Upper lobe of left lung (tissue), 6 donors: ENCODE data around the gene RIMS4. TPM values are rescaled to one million over a fixed set of nuclear protein-coding genes. Genes with fewer than 3 reads are reported as not detected.

Experiments used
- ATAC-seq, 2 donors: fragments of 200-7000 bp; cut with Tn5 transposase; one replicate each; pipeline ENCODE4 v1.9.1; 2022; ENCODE audit warnings: mild to moderate bottlenecking in 2 of 2, moderate library complexity in 2 of 2; ENCODE audit not compliant: low FRiP score in 2 of 2
- DNase-seq, 2 donors: peaks; one replicate each; pipeline ENCODE4 v3.0.0-alpha.2; 2019 to 2020
- H3K27ac ChIP-seq, 4 donors: fragments of 200-600 bp; sonication (generic); one replicate each; pipeline ENCODE4 v1.5.1; 2016 to 2019
- H3K27me3 ChIP-seq, 4 donors: fragments of 200-600 bp; sonication (generic); one replicate each; pipeline ENCODE4 v1.5.1; 2017 to 2019
- H3K36me3 ChIP-seq, 4 donors: fragments of 200-600 bp; sonication (generic); one replicate each; pipeline ENCODE4 v1.5.1; 2016 to 2019
- H3K4me1 ChIP-seq, 4 donors: fragments of 200-600 bp; sonication (generic); one replicate each; pipeline ENCODE4 v1.5.1; 2018 to 2019
- H3K4me3 ChIP-seq, 4 donors: fragments of 200-600 bp; sonication (generic); one replicate each; pipeline ENCODE4 v1.5.1; 2017 to 2019; ENCODE audit warnings: mild to moderate bottlenecking in 2 of 4, moderate library complexity in 1 of 4
- H3K9me3 ChIP-seq, 4 donors: fragments of 200-600 bp; sonication (generic); one replicate each; pipeline ENCODE4 v1.5.1; 2018 to 2019
- CTCF ChIP-seq, 6 experiments: fragments of 450-650 bp in 4 of 6; fragments of 200-600 bp in 2 of 6; sonication (generic) in 2 of 6; IDR thresholded peaks; one replicate each; pipeline ENCODE4 v1.5.1; 2016 to 2019; ENCODE audit warnings: antibody characterized with exemption in 6 of 6
- EP300 ChIP-seq, 4 donors: sonication (generic); formaldehyde crosslinking; IDR thresholded peaks; one replicate each; pipeline ENCODE4 v1.5.1; 2017; ENCODE audit warnings: antibody characterized with exemption in 4 of 4, control low read depth in 2 of 4
- POLR2A ChIP-seq, 4 donors: fragments of 450-650 bp; IDR thresholded peaks; one replicate each; pipeline ENCODE4 v1.5.1; 2016 to 2017; ENCODE audit warnings: antibody characterized with exemption in 4 of 4, mild to moderate bottlenecking in 2 of 4
- POLR2AphosphoS5 ChIP-seq, 2 donors: sonication (generic); formaldehyde crosslinking; IDR thresholded peaks; one replicate each; pipeline ENCODE4 v1.5.1; 2017; ENCODE audit warnings: antibody characterized with exemption in 2 of 2
- WGBS, 2 donors: methylation state at CpG; one replicate each; pipeline ENCODE4 v1.1.5; 2017 to 2018; 5-methylcytosine and 5-hydroxymethylcytosine counted together
- total RNA-seq, 6 donors: library from RNA; depleted of rRNA in 4 of 6; stranded (reverse); fragments of >200 nt in 4 of 6; gene quantifications; one replicate each; pipeline versions ENCODE4 v1.1.0 to v1.2.1, GENCODE V29; 2016 to 2021
- donor health status: DM: no; HTN: no; CAD: no; lungs with moderate emphysema.
- donor health status: DM: no; HTN: yes; CAD: no; lungs with severe emphysema.

The RIMS4 gene
- total RNA-seq, 6 donors from 2014 or later: 1.0 to 2.2 (median 2.1) TPM

GRCh38 chr20:44799691-44800090 lies 10.7 kb downstream of the RIMS4 start:
- ATAC-seq (no peak), DNase-seq (no peak)
- no peak for TF ChIP-seq POLR2A (IDR thresholded peaks at IDR 0.05)
- no peak for TF ChIP-seq EP300 (IDR thresholded peaks at IDR 0.05)
- no peak for TF ChIP-seq POLR2AphosphoS5 (IDR thresholded peaks at IDR 0.05)
- TF ChIP-seq CTCF (IDR thresholded peaks at IDR 0.05): no peak
- Histone ChIP-seq H3K27me3 (no peaks in the 10 kb centered on the region), H3K27ac (no peak overlapping the region), H3K4me3 (no peak overlapping the region), H3K9me3 (no peaks in the 10 kb centered on the region), H3K4me1 (no peaks in the 10 kb centered on the region), H3K36me3 (no peaks in the 10 kb centered on the region)
- WGBS, 2 donors: 80 to 90% methylated on average over 5 of the region's 5 CpGs

- no peak overlapping the region for H3K4me3 ChIP-seq
- ATAC-seq: no peak
- no peak for DNase-seq
- no peak overlapping the region for H3K27ac ChIP-seq
- no peaks in the 10 kb centered on the region for H3K4me1 ChIP-seq
- 96 to 98% methylated on average over 3 of the region's 3 CpGs for WGBS, 2 donors
- no peaks in the 10 kb centered on the region for H3K9me3 ChIP-seq
- no peak for TF ChIP-seq POLR2A (IDR thresholded peaks at IDR 0.05)
- no peak for TF ChIP-seq POLR2AphosphoS5 (IDR thresholded peaks at IDR 0.05)
- no peak for TF ChIP-seq EP300 (IDR thresholded peaks at IDR 0.05)
- TF ChIP-seq CTCF (IDR thresholded peaks at IDR 0.05): no peak
- no peaks in the 10 kb centered on the region for H3K36me3 ChIP-seq
- H3K27me3 ChIP-seq: no peaks in the 10 kb centered on the region
These were observed 13.4 kb downstream of the RIMS4 start for GRCh38 chr20:44796758-44797457.

GRCh38 chr20:44796311-44796710 lies 14.0 kb downstream of the RIMS4 start:
- Histone ChIP-seq H3K27me3 (no peaks in the 10 kb centered on the region), H3K4me1 (no peaks in the 10 kb centered on the region), H3K4me3 (no peak overlapping the region), H3K27ac (no peak overlapping the region), H3K9me3 (no peaks in the 10 kb centered on the region), H3K36me3 (no peaks in the 10 kb centered on the region)
- TF ChIP-seq POLR2A (IDR thresholded peaks at IDR 0.05): no peak
- TF ChIP-seq CTCF (IDR thresholded peaks at IDR 0.05): no peak
- no peak for TF ChIP-seq POLR2AphosphoS5 (IDR thresholded peaks at IDR 0.05)
- TF ChIP-seq EP300 (IDR thresholded peaks at IDR 0.05): no peak
- DNase-seq (no peak), ATAC-seq (no peak)

- no peaks in the 10 kb centered on the region for H3K4me1 ChIP-seq
- WGBS, 2 donors: 54% methylated on average over 4 of the region's 4 CpGs
- no peaks in the 10 kb centered on the region for H3K9me3 ChIP-seq
- no peak for TF ChIP-seq CTCF (IDR thresholded peaks at IDR 0.05)
- TF ChIP-seq POLR2AphosphoS5 (IDR thresholded peaks at IDR 0.05): no peak
- H3K27ac ChIP-seq: no peak overlapping the region
- no peaks in the 10 kb centered on the region for H3K27me3 ChIP-seq
- DNase-seq (no peak), ATAC-seq (no peak)
- no peaks in the 10 kb centered on the region for H3K36me3 ChIP-seq
- no peak overlapping the region for H3K4me3 ChIP-seq
These were observed 14.5 kb downstream of the RIMS4 start for GRCh38 chr20:44795836-44796235.

GRCh38 chr20:44792796-44793195 lies 17.6 kb downstream of the RIMS4 start:
- Histone ChIP-seq H3K36me3 (no peaks in the 10 kb centered on the region), H3K9me3 (no peaks in the 10 kb centered on the region), H3K4me1 (no peaks in the 10 kb centered on the region), H3K27me3 (no peaks in the 10 kb centered on the region), H3K27ac (no peak overlapping the region), H3K4me3 (no peak overlapping the region)
- TF ChIP-seq POLR2A (IDR thresholded peaks at IDR 0.05) (no peak), POLR2AphosphoS5 (IDR thresholded peaks at IDR 0.05) (no peak), CTCF (IDR thresholded peaks at IDR 0.05) (no peak), EP300 (IDR thresholded peaks at IDR 0.05) (no peak)
- WGBS, 2 donors: 67 to 68% methylated on average over 7 of the region's 7 CpGs
- DNase-seq: no peak
- no peak for ATAC-seq
